Measurements from ENCODE around the gene SLAMF9.

GRCh38 chr1:160001440-160001839 lies 47.4 kb upstream of the SLAMF9 start:
- TF ChIP-seq GATA2 (IDR thresholded peaks at IDR 0.05; ENCODE audit: low read depth, low read length) (no peak), GATA3 (IDR thresholded peaks at IDR 0.05; ENCODE audit: low read depth, low read length) (no peak)
